HG02798 (cell line): ENCODE measurements around the gene SPATA31E1.
"Not testable (repeated sequence)": the region's sequence is repeated elsewhere in the genome, so short reads cannot be mapped to it uniquely, and the experiment has no call there.

Source experiments
- ATAC-seq: cut with Tn5 transposase; IDR thresholded peaks from one replicate; pipeline ENCODE4 v1.9.1; 2021; ENCODE audit warnings: mild to moderate bottlenecking; ENCODE audit not compliant: unreplicated experiment, poor library complexity

The SPATA31E1 gene

DNA sequence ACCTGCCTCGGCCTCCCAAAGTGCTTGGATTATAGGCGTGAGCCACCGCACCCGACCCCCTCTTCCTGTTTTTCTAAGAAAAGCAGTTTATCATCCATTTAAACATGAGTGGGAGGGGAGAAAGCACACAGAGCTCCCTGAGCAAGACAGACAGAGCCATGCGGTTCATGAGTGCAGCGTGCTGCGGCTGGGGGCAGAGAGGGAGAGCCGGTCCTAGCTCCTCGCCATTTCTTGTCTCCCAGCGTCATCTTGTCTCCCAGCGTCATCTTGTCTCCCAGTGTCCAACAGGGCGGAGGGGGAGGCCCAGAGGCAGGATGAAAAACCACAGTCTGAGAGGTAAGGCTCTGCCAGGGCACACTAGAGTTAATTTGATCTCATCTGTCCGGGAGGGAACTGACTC, 36.3 kb downstream of the SPATA31E1 start:
- not testable (repeated sequence) for ATAC-seq

DNA sequence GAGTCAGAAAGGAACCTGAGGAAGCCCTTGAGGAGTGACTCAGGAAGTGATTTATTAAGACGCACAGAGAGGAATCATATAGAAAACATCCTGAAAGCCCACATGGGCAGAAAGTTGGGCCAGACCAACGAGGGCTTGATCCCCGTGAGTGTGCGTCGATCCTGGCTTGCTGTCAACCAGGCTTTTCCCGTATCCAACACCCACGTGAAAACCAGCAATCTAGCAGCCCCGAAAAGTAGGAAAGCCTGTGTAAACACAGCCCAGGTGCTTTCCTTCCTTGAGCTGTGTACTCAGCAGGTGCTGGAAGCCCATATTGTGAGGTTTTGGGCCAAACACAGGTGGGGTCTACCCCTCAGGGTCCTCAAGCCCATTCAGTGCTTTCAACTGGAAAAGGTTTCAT, 38.9 kb downstream of the SPATA31E1 start:
- not testable (repeated sequence) for ATAC-seq

DNA sequence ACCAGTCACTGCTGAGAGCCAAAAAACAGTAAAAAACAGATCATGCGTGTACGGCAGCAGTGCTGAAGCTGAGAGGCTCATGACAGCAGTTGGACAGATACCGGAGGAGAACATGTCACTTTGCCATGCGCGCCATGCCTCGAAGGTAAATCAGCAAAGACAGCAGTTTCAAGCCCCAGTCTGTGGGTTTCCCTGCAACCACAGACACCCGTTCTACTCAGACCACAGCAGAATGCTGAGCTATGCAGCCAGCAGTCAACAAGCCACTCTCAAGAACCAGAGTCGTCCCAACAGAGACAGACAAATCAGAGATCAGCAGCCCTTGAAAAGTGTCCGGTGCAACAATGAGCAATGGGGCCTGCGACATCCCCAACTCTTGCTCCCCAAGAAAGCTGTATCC, 40.3 kb downstream of the SPATA31E1 start:
- not testable (repeated sequence) for ATAC-seq

- ATAC-seq: not testable (repeated sequence)
Observed at GRCh38 chr9:87924851-87925250, 42.2 kb downstream of the SPATA31E1 start.

- ATAC-seq: not testable (repeated sequence)
Observed at GRCh38 chr9:87929152-87929551, 46.5 kb downstream of the SPATA31E1 start.

- not testable (repeated sequence) for ATAC-seq
Observed at GRCh38 chr9:87934444-87934843, 51.8 kb downstream of the SPATA31E1 start.

DNA sequence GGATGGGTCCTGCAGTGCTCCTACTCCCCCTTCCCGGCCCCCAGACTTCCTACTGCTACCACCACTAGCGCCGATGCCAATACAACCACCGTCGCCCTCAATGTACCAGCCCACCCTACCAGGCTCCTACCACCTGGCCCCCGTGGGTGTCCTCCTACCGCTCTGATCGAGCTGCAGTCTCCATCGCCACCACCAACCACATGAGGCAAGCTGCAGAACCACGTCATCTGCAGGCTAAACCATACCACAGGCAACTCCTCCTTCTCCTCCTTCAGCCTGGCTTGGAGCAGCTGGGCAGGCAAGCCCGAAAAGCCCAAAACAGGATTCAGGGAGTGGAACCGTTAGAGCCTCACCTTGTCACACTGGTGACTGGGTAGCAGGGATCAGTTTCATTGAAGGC, 54.7 kb downstream of the SPATA31E1 start:
- not testable (repeated sequence) for ATAC-seq

DNA sequence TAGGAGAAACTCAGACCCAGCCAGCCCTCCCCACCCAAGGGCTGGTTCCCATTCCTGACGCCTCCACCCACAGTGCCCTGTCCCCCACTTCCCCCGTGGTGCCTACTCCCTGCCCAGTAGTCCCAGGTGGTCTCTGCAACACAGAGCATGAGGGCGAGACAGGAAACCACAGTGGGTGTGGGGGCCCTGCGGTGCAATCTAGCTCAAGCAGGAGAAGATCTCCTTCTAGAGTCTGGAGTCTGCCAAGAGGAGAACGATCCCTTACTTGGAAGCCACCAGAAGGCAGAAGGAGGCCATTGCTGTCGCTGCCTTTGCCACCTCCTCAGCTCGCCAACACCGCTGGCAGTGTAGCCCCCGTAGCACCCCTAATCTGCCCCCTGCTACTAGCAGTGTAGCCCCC, 55.2 kb downstream of the SPATA31E1 start:
- ATAC-seq: not testable (repeated sequence)

GRCh38 chr9:87938336-87938735, 55.7 kb downstream of the SPATA31E1 start:
- not testable (repeated sequence) for ATAC-seq
